HG03432 (cell line): ENCODE results near the gene NAXE.
"Not testable (repeated sequence)": the region's sequence is repeated elsewhere in the genome, so short reads cannot be mapped to it uniquely, and the experiment has no call there.

Experiments used
- ATAC-seq: cut with Tn5 transposase; IDR thresholded peaks from one replicate; pipeline ENCODE4 v1.9.1; 2021; ENCODE audit warnings: mild to moderate bottlenecking, moderate library complexity; ENCODE audit not compliant: unreplicated experiment

NAXE gene

DNA sequence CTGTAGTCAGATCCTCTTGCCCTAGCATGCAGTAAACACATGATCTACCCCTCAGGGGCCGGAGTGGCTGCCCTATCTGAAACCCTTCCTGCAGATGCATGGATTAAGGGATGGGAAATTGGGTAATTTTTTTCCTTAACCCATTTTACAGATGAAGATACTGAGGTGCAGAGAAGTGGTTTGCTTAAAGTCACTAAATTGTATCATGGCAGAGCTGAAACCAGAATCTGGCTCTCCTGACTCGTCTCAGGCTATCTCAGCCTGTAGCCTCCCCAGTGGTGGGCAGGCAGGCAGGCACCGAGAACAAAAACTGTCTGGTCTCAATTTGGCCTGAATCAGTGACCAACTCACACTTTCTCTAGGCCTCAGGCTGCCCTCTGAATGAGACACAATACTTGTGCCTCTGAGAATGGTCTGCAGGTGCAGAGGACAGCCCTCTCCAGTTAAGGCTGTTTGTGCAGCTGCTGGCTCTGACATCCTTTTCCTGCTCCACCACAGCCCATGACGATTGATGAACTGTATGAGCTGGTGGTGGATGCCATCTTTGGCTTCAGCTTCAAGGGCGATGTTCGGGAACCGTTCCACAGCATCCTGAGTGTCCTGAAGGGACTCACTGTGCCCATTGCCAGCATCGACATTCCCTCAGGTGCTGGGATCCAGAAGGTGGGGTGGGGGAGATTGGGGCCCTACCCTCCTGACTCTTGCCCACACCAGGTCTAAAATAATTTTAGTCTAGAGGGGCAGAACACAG, 1.5 kb downstream of the NAXE start:
- no peak for ATAC-seq

DNA sequence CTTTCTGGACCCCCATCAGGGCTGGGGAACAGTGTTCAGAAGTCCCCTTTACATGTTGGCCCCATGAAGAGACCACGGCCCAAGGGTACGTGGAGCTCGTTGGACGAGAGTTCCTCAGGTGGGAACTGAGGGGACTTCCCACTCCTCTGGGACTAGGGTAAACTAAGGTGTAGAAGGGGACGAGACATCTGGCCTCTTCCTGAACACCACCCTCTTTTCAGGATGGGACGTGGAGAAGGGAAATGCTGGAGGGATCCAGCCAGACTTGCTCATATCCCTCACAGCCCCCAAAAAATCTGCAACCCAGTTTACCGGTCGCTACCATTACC, 2.0 kb downstream of the NAXE start:
- ATAC-seq = no peak

DNA sequence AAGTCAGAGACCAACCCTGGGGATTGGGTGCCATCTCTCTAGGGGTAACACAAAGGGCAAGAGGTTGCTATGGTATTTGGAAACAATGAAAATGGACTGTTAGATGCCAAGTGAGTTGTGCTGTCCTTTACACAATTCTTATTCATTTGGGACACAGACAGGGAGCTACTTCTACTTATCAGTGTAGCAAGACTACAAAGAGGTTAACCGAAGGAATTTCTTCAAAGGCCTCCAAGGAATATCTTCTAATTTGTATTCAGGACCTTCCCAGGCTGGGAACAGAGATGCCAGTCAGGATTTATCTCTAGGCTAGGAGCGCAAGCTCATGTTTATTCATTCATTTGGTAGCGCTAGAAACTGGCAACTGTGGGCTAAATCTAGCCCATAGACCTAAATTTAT, 2.6 kb downstream of the NAXE start:
- no peak for ATAC-seq

DNA sequence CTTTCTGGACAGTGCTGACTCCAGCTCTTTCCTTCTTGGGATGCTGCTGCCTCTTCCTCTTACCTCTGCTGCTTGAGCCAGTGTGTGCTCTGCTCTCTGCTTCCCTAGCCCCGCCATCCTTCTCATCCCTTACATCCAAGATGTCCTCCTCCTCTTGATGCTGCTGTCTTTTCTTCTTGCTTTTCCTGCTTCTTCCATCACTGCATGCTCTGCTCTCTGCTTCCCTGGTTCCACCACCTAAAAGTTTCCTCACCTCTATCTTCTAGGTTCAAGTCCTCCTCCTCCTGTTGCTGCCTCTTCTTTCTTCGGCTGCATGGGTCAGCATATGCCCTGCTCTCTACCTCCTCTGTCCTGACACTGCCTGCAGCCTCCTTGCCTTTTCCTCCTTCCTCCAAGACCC, 3.4 kb downstream of the NAXE start:
- ATAC-seq = no peak

DNA sequence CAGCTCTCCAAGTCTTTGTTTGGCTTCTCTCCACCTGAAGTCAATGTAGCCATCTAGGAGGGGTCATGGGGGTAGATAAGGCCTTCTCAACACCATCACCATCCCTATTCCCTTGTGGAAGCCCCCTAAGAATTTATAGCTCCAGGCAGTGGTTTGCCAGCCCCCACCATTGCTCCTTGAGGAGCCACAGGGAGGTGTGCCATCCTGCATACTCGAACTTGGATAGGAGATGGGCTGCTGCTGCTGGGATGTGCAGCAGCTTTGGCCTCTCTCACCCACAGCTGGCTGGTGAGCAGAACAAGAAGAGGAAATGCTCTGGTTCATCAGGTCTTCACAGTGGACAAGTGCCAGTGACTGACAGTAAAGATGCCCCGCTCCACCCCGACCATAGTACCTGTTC, 4.8 kb downstream of the NAXE start:
- no peak for ATAC-seq

DNA sequence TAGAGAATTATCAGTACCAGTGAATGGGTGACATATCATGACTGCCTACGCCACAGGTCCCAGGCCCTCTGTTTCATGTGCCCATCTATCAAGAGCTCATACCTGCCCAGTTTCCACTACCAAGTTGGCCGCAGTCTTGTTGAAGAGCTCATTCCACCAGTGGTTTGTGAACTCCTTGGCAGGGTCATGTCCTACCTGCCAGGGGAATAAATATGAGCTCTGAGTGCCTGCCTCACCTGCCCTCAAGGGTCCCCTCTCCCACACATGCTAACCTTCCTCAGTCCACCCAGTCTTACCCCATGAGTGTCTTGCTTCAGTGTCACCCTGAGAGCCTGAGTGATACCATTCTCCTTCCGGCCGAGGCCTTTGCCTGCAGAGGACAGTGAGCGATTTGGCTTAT, 6.5 kb downstream of the NAXE start:
- no peak for ATAC-seq

DNA sequence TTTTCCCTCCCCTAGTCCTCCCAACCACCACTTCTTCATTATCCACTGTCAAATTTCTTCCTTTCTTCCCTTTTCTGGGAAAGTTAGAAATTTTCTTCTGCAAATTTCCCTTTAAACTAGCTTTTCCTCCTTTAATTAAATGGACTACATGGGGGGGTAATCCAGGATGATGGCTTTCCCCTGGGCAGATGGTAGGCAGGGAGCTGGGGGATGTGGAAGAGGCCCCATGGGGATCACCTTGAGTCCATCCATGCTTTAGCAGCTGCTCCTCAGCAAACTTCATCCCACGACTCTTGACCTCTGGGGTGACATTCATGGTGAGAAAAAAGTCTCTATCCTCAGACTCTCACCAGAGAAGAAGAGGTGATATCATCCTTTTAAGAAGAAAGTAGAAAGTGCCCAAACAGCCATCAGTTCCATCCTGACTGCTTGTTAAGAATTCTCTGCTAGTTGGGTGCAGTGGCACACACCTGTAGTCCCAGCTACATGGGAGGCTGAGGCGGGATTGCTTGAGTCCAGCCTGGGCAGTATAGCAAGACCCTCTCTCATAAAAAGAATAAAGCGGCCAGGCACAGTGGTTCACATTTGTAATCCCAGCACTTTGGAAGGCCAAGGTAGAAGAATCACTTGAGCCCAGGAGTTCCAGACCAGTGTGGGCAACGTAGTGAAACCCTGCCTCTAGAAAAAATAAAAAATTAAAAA, 7.3 kb downstream of the NAXE start:
- no peak for ATAC-seq

DNA sequence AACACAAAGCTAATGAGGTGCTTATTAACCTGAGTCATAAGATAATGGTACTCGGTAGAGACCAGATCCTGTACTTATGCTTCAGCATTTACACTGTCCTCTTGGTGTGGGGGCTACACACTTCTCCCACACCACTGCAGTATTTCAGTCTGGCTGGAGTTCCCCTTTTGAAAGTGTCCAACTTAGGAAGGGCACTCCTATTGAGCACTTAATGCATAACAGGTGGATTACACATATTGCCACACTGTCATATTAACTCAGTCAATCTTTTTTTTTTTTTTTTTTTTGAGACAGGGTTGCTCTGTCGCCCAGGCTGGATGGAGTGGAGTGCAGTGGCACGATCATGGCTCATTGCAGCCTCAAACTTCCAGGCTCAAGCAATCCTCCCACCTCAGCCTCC, 8.2 kb downstream of the NAXE start:
- no peak for ATAC-seq

DNA sequence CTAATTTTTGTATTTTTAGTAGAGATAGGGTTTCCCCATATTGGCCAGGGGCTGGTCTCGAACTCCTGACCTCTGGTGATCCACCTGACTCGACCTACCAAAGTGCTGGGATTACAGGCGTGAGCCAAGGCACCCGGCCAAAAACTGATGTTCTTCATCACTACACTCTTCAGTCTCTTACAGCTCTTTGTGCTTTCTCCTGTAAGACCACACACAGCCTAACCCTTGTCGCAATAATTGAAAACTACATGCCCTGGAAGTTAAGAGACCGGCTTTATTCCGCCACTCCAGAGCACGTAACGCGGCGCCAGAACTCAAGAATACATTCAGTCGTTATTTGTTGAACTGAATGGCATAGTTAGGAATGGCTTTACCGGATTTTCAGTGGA, 9.2 kb downstream of the NAXE start:
- peak; percentile 5 for ATAC-seq

DNA sequence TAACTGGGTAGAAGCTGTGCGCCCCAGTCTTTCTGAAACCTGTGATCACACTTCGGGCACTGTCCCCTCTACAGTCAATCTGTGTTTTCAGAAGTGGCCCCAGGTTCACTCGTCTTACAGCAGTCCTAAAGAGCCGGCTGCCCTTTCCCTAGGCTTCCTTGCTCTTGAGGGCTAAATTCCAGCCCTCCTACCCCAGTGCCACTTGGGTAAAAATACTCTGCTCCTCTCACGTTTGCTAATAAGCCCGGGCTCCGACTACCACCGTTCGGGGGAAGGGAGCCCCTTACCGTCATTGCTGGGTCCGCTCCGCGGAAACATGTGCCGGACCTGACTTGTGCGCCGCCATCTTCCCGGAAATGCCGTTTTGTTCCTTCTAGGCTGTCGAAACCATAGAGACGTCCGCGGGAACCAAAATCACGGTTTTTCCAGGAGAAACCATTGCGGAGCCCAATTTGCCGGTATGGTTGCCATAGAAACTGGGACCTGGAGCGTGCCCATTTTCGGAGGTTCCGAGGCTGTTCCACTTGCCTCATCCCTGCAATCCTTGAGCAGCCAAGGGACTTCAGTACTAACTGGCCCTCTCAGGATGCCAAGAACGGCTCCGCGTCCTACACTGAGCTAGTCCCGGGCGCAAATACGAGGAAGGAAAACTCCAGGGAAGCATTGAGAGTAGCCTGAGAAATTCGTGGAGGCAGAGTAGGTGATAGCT, 9.7 kb downstream of the NAXE start, which contains the start of gene GPATCH4:
Gene GPATCH4, minus strand, starts transcription at position 358 of the 709 bp plus-strand sequence.
- peak; percentile 68 for ATAC-seq

DNA sequence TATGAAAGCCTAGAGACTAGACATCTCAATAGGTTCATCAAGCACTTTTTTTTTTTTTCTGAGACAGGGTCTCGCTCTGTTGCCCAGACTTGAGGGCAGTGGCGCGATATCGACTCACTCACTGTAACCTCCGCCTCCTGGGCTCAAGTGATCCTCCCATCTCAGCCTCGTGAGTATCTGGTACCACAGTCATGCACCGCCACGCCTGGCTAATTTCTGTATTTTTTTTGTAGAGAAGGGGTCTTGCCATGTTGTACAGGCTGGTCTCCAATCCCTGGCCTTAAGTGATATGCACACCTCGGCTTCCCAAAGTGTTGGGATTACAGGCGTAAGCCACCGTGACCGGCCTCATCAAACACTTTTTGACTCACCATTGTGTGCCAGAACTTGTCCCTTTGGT, 10.3 kb downstream of the NAXE start:
- ATAC-seq = no peak

DNA sequence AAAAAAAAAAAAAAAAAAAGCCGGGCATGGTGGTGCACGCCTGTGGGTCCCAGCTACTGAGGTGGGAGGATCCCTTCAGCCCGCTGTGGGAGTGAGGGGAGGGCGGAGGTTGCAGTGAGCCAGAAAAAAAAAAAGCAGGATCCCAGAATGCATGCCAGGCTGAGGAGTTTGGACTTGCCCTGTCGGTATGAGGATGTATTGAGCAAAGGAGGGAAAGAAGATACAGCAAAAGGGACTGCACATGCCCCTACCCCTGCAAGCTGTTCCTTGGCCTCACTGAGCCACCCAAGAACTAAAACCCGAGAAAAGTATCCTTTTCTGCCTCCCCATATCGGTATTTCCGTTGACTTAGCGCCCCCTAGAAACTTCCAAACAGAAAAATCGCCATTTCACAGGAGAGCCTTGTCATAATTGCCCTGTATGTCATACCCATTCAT, 11.0 kb downstream of the NAXE start:
- no peak for ATAC-seq

DNA sequence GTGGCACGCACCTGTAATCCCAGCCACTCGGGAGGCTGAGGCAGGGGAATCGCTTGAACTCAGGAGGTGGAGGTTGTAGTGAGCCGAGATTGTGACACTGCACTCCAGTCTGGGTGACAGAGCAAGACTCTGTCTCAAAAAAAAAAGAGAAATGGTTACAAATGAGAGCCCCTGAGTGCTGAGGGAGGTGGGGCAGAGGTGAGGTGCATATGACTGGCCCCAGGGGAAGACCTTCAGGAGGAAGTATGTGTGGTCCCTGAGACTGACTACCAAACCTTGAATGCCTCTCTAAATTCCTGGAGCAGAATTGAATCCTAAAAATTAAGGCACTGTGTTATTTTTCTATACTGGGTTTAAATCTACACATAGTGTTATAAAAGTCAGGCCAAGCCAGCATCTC, 15.8 kb downstream of the NAXE start:
- ATAC-seq = not testable (repeated sequence)

DNA sequence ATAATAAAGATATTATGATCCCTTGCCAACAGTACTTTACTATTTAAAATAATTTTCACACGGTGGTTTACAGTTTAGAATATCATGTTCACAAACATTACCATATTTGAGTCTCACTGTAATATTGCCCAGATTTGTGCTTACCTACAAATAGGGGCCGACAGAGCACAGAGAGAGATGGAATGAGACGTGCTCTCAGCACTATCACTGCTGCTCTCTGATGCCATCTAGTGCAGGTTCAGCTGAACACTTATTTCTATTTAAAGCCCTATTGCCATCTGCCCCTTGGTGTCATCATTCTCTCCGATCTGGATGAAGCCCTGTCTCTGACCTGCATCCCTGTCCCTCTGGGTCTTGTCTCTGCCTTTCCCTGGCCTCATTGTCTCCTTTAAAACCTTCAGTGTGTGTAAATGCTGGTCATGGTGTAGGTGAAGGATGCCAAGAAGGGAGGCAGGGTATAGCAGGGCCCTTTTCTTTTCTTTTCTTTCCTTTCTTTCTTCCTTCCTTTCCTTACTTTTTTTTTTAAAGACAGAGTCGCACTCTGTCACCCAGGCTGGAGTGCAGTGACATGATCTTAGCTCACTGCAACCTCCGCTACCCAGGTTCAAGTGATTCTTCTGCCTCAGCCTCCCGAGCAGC, 16.6 kb downstream of the NAXE start:
- ATAC-seq = peak; percentile 74

DNA sequence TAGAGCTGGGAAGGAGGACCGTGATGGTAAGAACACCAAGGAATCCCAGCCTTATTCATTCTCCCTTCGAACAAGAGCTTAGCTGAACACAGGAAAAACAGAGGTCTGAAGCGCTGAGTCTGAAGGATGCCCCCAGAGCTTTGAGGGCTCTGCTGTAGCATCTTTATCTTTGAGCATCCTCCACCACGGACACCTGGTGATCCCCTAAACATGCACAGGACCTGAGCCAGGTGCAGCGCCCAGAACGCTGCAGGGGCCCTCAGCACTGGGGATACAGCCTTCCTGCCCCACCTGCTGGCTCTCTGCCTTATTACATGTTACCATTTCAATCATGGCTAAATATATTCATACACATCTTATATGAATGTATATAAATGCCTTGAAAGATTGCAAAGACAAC, 17.4 kb downstream of the NAXE start:
- ATAC-seq = no peak

DNA sequence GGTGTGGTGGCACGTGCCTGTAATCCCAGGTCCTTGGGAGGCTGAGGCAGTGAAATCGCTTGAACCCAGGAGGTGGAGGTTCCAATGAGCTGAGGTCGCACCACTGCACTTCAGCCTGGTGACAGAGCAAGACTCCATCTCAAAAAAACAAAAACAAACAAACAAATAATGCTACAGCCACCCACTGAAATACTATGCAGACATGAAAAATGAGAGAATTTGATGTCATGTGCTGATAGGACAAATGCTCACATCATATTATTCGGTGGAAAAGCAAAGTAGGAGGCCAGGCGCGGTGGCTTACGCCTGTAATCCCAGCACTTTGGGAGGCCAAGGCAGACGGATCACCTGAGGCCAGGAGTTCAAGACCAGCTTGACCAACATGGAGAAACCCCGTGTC, 18.5 kb downstream of the NAXE start:
- not testable (repeated sequence) for ATAC-seq

DNA sequence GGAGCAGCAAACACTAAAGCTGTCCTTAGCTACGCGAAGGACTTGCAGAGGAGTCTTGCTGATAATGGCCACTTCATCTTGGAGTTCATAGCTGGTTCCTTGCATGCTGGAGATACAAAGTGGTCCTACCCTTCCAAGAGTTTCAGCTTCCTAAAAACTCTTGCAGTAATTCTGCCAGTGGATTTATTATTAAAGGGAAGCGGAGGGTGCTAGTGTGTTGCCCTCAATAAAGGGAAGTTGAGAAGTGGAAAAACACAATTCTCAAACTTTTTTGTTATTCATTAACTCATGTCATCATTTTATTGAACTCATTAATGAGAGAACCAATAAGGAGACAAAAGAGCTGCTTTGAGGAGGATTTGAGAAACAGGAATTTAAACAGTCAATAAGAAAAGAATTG, 21.1 kb downstream of the NAXE start:
- no peak for ATAC-seq

DNA sequence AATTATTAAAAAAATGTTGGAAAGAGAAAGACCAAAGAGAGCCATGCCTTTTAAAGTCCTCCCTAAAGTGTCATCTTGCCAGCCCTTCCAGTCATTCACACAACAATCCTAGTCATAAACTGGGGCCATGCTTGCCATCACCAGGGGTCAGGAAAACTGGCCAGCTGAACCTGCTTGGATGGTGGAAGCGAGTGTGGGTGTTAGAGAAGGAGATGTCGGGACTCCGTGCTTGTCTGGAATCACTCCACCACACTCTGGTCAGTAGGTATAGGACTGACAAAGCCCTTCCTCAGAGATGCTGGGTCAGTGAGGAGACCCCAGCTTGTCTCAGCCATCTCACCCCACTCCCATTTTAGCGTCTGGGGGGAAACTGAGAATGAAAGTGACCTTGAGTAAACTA, 24.4 kb downstream of the NAXE start:
- no peak for ATAC-seq

DNA sequence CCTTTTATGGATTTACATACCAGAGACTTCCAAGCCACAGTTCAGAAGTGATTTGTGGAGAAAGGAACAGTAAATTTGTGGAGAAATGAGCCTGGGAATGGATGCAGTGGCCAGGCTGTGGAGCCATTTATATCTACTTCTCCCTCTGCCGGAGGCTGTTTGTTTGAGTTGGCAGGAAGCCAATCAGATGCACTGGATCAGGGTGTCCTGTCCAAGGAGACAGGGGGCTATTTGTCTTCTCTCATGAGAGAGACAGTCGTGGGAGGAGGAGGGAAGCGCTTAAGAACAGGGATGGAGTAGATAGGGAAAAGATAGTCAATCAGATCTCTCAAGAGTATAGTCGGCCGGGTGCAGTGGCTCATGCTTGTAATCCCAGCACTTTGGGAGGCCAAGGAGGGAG, 24.9 kb downstream of the NAXE start:
- no peak for ATAC-seq

DNA sequence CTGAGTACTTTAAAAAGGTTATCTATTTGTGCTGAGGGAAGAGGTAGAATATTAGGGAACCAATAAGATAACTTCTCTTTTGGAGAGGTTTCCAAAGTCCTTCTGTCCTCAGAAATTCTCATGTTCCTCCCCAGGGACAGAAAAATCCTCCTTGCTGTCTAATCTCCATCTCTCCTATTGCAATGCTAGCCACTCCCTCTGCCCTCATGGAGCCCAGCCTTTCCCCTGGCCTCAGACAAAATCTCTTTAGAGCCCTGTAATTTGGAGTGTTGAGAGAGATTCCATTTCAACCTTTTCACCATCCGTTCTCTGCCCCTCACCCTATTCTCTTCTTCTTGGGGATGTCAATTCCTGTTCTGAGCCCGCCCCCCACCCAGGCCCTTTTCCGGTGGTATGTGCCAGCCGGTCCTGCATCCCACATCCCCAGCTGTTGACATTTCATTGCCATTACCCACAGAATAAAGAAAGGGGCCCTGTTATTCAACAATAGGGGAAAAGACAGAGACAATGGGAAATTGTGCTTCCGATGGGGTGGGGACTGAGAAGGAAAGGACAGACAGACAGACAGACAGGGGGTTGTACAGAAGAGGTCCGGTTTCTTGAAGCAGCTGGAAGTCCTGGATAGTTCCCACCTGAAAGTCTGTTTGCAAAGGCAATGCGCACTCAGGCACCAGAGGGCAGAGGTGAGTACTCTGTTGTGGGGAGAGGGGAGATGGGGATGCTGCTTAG, 27.4 kb downstream of the NAXE start, which contains the start of gene HAPLN2:
Gene HAPLN2, plus strand, starts transcription at position 563 of the 729 bp plus-strand sequence. CDS start 4,076 bp downstream, outside the sequence.
- ATAC-seq = no peak

DNA sequence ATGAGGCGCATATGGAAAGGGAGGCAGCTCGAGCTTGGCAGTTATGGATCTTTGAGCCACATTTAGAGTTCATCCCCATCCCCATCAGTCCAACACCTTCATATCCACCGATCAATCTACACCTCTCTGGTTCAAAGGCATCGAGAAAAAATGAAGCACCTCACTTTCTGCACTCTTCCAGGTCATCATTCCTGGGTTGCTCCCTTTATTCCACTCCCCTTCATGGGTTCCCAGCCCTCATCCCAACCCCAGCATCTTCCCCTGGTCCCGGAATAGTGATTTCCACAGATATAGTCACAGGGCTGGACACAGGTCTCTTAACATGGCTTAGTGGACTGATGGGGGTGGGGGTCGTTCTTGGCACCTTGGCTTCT, 28.0 kb downstream of the NAXE start:
- no peak for ATAC-seq
